Left hindlimb (tissue), 1 donor: ENCODE results near the gene SLC16A1.
A peak's percentile ranks its signal among the peaks of the same experiment; 100 is the strongest.
"Not testable (repeated sequence)": the region's sequence is repeated elsewhere in the genome, so short reads cannot be mapped to it uniquely, and the experiment has no call there.

Experiments used
- DNase-seq: peaks from one replicate; pipeline ENCODE4 v3.0.0-alpha.2; 2018

The SLC16A1 gene, protein sequence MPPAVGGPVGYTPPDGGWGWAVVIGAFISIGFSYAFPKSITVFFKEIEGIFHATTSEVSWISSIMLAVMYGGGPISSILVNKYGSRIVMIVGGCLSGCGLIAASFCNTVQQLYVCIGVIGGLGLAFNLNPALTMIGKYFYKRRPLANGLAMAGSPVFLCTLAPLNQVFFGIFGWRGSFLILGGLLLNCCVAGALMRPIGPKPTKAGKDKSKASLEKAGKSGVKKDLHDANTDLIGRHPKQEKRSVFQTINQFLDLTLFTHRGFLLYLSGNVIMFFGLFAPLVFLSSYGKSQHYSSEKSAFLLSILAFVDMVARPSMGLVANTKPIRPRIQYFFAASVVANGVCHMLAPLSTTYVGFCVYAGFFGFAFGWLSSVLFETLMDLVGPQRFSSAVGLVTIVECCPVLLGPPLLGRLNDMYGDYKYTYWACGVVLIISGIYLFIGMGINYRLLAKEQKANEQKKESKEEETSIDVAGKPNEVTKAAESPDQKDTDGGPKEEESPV

DNA sequence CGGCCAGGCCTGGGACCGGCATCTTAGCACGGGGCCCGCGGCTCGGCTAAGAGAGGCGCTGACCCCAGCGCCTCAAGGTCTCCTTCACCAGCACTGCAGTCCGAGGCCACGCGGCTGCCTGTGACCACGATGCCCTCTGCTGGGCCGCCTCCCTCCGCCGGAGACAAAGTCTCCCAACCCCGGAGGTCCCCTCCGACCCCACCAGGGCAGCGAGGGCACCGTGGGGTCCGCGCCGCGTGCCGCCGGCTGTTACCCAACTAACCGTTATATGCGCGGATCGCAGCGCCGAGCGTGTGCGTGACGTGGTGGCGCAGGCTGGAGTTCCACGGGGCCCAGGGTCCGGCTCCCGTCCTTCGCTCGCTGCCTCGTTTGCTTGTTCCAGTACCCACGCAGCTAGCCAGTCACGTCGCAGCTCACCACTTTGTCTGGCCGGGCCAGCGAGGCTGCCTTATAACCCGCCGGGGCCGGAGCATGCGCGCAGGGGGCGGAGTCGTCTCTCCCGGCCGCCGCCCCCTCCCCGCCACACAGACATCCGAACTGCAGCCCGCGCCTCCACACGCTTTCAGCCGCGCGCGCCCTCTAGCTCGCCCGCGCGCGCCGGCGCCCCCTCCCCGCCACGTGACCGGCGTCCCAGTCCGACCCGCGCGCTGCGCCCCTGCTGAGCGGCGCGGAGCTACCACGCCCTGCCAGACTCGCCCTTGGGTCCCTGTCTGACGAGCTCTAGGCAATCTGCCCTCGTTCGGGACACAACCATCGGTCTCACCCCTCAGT lies at the start of gene SLC16A1:
TSS of gene SLC16A1 (minus strand) at position 424 of the 771 bp plus-strand sequence. CDS start 26,888 bp downstream, outside the sequence.
- peak; percentile 95 for DNase-seq

DNA sequence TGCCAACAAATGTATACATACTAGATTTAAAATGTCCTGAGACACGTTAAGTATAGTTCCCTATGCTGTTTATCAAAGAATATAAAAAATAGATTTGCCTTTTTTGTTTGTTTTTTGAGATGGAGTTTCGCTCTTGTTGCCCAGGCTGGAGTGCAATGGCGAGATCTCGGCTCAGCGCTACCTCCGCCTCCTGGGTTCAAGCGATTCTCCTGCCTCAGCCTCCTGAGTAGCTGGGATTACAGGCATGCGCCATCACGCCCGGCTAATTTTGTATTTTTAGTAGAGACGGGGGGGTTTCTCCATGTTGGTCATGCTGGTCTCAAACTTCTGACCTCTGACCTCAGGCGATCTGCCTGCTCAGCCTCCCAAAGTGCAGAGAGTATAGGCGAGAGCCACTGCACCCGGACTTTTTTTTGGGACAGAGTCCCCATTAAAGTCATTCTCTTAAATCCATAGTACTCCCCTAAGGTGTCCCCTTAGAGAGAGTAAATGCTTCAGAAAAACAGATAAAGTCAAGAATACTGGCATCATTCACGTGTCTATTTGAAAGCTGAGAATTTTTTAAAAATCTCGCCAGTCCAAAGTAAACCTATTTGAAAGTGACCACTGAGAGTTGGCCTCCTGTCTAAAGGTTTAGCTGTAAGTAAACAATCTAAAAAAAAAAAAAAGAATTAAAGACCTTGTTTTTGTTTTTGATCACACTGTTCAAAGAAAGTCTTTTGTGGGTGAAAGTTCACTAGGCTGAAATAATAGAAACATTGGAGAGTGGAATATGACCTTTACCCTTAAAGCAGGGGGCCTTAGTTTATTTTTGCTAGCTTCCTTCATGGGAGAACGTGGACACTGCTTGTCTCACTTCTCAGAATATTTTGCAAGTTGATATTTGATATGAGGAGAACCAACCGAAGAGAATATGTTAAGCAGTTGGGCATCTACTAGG lies 48.0 kb upstream of the SLC16A1 start:
- no peak for DNase-seq

DNA sequence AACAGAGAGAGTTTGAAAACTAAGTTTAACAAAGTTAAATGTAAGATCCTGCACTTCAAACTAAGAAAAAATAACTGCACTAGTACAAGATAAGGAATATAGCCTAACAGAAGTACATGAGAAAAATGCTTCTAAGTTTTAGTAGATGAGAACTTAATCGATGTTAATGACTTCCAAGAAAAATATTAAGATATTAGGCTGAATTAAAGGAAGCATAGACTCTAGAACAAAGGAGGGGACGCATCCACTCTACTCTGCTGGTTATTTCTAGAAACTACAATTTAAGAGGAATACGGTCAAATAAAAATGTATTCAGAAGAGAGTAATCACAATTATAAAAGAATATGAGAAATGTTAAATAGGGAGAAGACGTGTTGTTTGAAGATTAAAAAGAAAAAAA lies 46.3 kb upstream of the SLC16A1 start:
- no peak for DNase-seq

DNA sequence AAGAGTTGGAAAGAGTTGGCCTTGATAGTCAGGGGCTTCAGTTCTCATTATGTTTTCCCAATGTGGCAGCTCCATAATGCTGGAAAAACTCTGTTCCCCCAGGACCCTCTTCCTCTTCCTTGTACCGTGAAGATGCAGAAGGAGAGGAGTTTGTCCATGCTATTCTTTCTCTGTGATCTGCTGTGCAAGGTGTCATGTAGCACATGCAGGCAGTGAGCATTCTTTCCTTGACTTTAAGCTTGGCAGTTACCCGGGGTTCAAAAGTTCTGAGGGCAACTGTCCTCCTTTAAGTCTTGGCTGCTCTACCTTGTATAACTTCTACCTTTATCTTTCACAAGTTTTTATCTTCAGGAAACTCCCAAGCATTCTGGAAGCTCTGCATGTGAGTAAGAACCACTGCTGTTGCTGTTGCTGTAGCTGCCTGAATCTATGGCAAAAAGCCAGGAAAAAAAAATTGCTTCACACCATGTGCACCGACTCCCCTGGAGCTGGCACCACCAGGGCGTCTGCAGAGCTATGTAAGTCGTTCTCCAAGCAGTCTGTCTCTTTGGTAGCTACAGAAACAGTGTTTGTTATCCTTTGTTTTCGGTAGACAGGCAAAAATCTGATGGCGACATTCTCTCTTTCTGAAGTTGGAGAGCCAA lies 42.7 kb upstream of the SLC16A1 start:
- peak; percentile 34 for DNase-seq

DNA sequence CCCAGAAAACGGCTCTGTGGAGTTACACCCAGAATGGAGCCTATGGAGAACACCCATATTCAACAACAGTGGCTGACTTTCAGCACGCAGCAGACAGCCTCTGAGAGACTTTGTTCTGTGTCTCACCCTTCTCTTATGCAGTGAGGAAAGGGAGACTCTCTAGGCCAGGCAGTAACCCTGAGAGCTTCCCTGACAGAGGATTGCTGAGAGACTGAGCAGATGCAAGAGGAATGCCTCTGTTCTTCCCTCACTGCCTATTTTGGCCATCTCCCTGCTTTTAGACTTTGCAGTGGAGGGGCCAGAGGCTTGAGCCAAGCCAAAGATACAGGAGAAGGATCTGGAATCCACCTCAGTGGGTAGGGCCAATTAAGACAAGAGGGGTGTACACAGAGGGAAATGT lies 41.8 kb upstream of the SLC16A1 start:
- DNase-seq: no peak

DNA sequence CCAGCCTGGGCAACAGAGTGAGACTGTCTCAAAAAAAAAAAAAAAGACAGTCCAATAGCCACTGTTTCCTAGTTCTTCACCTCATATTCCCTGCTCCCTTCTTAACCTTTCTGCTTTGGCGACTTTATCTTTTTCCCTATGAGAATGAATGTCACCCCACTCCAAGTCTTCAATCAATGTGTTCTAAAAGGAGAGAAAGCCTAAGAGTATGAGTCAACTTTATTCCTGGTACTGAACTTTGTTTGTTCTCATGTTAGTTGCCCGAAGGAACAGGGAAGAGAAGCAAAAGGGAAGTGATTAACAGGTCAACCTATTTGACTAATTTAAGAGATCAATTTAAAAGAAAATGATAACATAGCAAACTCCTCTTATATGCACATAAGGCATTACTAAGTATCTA lies 39.9 kb upstream of the SLC16A1 start:
- no peak for DNase-seq

DNA sequence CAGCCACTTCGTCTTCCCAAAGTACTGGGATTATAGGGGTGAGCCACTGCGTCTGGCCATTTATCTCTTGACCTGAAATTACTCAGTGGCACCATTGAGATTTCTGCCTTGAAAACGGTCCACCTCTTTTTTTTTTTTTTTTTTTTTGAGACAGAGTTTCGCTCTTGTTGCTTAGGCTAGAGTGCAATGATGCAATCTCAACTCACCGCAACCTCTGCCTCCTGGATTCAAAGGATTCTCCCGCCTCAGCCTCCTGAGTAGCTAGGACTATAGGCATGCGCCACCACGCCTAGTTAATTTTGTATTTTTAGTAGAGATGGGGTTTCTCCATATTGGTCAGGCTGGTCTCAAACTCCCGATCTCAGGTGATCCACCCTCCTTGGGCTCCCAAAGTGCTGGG lies 39.0 kb upstream of the SLC16A1 start:
- not testable (repeated sequence) for DNase-seq

DNA sequence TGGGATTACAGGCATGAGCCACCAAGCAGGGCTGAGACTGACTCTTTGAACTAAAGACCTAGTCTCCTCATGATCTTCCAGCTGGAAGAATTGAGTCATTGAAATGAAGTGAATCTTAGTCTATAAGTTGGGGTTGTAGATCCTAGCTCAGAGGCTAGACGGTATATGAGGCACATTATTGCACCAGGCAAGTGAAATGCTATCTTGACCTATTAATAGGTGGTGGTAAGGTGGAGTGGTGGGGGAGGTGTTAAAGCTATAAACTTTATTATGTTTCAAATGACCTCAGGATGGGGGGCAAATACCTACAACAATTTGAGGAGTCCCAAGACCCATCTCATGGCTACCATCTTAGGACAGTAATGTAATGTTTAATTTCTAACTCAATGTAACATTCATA lies 36.8 kb upstream of the SLC16A1 start:
- no peak for DNase-seq

DNA sequence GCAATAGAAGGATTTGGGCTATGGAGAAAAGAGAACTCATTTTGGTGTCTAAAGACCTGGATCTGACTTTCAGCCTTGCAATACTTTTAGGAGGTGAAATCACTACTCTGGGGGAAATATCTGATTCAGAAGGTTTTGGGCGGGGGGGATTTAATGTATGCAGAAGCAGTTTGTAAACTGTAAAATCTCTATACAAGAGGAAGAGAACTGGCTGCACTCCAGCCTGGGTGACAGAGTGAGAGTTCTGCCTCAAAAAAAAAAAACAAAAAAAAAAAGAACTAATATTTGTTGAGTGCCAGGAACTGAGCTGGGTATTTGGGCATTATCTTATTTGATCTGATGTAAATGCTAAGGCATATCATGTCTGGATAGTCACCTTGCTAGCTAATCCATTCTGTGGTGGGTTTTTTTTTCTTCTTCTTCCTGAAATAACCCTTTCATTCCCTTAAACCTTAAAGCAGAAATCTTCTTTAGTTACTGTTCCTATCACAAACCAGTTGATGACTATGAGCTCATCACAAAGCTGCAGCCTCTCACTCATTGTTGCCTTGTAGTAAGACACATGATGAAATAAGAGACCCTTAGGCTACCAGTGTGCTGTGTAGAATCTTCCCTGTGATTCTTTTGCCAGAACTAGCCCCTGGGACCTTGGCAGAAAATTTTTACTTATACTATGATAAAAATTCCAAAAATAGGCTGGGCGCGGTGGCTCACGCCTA lies 35.6 kb upstream of the SLC16A1 start:
- no peak for DNase-seq

DNA sequence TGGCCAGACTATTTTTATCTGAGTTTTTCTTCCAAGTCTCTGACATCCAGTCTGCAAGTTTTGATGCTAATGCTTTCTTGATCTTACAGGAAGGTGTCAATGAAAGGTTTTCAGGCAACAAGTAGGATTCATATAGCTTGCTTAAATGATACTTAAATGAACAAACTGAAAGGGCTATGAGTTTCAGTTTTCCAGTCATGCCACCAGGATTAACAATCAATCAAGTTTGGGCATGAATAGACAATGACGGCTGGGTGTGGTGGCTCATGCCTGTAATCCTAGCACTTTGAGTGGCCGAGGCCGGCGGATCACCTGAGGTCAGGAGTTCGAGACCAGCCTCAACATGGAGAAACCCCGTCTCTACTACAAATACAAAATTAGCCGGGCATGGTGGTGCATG lies 34.3 kb upstream of the SLC16A1 start:
- no peak for DNase-seq

DNA sequence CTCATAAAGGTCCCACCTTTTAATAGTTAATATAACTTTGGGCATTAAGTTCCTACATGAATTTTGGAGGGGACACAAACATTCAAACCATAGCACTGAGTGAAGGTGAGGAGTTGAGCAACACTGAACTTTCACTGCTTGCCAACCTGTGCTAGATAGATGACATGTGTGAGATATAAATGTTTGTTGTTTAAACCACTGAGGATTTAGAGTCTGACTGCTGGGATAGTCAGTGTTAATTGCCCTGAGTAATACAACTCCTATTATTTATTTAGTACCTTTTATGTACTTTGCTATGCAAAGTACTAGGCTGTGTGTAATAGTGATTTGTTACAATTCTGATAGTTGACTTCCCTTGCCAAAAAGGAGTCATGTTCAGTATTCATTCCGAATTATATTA lies 32.4 kb upstream of the SLC16A1 start:
- no peak for DNase-seq

DNA sequence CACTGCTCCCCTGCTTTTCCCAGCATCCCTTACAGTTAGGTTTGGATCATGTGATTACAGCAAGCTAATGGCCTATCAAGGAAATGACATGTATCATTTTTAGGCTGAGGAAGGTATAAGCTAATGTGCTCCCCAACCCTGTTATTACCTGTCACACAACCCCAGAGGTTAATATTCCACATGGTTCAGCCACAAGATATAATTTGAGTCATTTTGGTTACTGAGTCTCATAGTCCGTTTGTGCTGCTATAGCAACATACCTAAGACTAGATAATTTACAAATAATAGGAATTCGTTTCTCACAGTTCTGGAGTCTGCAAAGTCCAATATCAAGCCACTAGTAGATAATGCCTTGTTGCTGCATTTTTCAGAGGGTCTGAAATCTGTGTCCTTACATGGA lies 29.1 kb upstream of the SLC16A1 start:
- no peak for DNase-seq

DNA sequence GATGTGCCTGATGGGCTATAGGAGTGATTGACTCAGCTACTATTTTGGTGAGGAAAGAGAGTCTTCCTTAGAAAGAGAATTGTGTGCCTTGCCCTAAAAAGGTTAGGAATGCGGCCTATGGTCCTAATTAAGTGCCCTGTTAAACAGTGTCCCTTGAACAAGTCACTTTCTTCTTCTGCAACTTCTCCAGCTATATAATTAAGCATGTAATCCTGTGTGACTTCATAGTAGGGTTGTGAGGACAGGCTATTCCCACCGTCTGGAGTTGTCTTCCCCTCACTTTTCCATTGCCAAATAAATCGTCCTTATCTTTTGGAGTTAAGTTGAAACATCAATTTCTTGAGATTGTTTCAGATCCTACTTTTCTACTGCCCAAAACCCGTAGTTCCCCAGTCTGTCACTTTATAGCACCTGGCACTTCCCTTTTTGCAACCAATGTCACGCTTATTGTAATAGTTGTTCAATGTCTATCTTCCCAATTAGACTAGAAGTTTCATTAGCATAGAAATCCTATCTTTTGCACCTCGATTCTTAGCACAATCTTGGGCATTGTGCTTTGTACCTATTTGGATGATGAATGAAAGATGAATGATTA lies 27.6 kb upstream of the SLC16A1 start:
- DNase-seq: no peak

DNA sequence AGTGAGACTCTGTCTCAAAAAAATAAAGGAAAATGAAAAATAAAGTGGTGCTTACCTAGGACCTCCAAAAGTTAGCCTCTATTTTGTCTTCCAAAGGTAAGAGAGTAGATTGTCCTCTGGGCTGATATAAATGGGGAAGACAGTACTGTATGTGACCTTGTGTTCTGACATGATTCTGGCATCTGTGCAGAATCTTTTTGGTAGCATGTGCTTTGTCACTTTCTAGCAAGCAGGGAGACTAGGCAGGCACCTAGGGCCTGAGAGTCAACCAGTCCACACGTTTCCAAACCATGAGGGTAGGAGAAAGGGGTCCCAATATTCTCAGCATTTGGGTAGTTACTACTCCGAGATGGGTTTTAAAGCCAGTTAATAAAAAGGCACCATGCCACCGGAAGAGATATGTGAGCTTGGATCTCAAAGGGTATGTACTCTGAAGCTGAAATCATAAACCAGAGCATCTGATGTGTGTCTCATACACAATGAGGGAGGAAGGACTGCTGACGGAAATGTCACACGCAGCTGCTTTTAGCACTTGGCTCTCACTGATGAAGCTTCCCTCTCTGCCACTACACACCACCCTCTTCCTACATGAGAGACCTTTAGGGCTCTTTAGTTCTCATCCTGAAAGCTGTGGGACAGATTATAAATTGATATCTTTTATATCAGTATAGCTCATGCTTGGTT lies 27.0 kb upstream of the SLC16A1 start:
- DNase-seq: no peak

DNA sequence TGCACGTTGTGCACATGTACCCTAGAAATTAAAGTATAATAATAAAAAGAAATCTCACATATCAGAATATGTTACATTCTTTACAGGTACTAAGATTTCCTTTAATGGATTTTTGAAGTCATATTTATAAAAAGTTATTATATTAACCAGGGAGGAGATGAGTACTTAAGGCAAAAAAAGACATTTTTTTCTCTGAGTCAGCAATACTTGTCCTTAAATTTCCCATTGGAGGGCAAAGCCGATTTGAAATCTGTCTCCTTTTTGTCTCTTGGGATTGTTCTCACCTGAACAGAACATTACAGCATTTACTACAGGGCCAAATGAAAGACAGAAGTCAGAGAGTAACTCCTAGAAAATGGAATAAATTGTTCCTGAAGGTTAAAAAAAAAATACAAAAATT lies 26.3 kb upstream of the SLC16A1 start:
- no peak for DNase-seq

DNA sequence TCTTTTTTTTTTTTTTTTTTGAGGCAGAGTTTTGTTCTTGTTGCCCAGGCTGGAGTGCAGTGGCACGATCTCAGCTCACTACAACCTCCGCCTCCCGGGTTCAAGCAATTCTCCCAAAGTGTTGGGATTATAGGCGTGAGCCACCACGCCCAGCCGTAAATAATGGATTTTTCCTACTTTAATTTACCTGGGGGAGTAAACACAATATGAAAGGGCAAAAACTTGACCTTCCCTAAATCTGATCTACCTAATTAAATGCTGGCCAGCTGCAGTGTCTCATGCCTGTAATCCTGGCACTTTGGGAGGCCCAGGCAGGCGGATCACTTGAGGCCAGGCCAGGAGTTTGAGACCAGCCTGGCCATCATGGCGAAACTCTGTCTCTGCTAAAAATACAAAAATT lies 25.8 kb upstream of the SLC16A1 start:
- not testable (repeated sequence) for DNase-seq

DNA sequence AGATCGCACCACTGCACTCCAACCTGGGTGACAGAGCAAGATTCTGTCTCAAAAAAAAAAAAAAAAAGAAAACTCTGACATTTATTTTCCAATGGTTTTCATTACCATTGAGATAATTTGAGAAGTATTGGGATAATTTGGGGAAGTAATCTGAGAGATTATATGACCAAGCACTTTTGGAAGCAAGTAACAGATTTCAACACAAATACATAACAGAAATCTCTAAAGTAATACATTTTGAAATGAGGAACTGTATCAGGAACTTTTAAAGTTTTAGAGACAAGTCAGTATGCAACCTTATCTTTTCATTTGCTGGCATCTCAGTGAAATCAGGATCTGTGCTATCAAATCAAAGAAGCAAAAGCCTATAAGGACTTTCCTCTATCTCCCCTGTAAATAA lies 25.4 kb upstream of the SLC16A1 start:
- DNase-seq: no peak

DNA sequence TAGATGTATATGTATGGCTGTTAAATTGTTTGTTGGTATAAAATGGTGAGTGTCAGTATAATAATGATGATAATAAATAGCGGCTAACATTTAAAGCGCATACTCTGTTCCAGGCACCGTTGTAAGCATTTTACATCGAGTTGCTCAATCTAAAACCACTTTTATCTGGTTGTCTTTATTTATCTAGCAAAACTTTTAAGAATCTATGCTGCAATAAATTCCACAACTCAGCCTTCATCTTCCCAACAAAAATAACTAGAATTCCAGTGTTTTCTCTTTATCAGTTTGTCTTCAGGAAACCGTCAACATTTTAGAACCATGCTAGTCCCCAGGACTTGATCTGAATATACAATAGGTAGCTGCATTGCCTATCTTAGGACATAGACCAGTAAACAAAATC lies 19.3 kb upstream of the SLC16A1 start:
- no peak for DNase-seq

DNA sequence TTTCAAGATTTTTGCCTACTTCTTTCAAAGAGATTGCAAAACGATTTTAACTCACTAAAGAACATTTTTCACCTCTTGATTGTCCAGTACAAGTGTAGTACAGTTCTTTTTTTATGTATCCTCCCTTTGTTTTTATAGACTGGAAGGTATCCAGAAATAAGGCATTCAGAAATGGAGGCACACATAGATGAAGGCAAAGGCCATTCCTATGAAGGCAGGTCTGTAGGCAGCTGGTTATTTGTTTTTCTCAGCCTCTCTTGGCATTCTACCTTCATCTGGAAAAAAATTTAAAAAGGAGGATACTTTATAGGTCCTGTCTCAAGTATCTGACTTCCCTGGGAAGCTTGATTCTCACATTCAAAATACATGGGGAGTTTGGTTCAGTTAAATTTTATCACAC lies 18.6 kb upstream of the SLC16A1 start:
- DNase-seq: no peak

DNA sequence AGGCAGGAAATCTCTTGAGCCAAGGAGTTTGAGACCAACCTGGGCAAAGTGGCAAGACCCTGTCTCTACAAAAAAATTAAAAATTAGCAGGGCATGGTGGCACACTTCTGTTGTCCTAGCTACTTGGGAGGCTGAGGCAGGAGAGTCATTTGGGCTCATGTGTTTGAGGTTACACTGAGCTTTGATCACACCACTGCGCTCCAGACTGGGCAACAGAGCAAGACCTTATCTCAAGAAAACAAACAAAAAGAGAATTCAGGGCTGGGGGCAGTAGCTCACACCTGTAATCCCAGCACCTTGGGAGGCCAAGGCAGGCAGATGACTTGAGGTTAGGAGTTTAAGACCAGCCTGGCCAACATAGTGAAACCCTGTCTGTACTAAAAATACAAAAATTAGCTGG lies 17.8 kb upstream of the SLC16A1 start:
- no peak for DNase-seq

DNA sequence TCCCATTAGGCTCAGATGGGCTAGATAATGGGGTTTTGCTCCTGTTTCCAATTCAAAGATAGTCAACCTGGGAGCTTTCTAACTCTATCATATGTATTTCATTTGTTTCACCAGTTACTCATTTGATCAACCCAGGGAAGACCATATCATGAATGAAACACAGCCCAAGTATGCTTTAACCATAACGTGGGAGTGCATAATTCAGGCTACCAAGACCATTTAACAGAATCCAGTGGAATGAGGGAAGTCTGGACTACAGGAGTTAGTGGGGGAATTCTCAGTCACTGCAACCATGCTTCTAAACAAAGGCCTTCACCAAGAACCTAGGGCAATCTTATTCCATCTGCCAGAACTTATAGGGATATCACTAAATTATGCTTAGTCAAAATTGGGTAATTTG lies 15.0 kb upstream of the SLC16A1 start:
- DNase-seq: no peak
